ENCODE measurements around the gene TMEM163. TPM values are rescaled to one million over a fixed set of nuclear protein-coding genes. Genes with fewer than 3 reads are reported as not detected.

The TMEM163 gene
- total and polyA plus RNA-seq, 2 of the 13 experiments (the other 11 are each of a cell fraction or from before 2014, with no cell fraction given), result 0.05 TPM; not detected in 1

DNA sequence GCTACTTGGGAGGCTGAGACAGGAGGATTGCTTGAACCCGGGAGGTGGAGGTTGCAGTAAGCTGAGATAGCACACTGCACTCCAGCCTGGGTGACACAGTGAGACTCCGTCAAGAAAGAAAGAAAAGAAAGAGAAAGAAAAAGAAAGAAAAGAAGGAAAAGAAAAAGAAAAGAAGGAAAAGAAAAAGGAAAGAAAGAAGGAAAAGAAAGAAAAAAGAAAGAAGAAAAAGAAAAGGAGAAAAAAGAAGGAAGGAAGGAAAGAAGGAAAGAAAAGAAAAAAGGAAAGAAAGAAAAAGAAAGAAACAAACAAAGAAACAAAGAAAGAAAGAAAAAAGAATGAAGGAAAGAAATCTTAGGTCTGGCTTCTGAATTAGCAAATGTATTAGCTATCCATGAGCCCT, 150.4 kb downstream of the TMEM163 start (continued):
- TF ChIP-seq, protein P1, sequence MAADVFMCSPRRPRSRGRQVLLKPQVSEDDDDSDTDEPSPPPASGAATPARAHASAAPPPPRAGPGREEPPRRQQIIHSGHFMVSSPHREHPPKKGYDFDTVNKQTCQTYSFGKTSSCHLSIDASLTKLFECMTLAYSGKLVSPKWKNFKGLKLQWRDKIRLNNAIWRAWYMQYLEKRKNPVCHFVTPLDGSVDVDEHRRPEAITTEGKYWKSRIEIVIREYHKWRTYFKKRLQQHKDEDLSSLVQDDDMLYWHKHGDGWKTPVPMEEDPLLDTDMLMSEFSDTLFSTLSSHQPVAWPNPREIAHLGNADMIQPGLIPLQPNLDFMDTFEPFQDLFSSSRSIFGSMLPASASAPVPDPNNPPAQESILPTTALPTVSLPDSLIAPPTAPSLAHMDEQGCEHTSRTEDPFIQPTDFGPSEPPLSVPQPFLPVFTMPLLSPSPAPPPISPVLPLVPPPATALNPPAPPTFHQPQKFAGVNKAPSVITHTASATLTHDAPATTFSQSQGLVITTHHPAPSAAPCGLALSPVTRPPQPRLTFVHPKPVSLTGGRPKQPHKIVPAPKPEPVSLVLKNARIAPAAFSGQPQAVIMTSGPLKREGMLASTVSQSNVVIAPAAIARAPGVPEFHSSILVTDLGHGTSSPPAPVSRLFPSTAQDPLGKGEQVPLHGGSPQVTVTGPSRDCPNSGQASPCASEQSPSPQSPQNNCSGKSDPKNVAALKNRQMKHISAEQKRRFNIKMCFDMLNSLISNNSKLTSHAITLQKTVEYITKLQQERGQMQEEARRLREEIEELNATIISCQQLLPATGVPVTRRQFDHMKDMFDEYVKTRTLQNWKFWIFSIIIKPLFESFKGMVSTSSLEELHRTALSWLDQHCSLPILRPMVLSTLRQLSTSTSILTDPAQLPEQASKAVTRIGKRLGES (CRISPR knock-in tag; IDR thresholded peaks at IDR 0.05; ENCODE audit: borderline replicate concordance), result no peak
- no peak for TF ChIP-seq LCORL (IDR thresholded peaks at IDR 0.05)
- no peak for TF ChIP-seq LCORL (CRISPR knock-in tag; IDR thresholded peaks at IDR 0.05)
- no peak for TF ChIP-seq ZNF430 (CRISPR knock-in tag; IDR thresholded peaks at IDR 0.05)
- no peak for TF ChIP-seq ATF2 (CRISPR knock-in tag; IDR thresholded peaks at IDR 0.05)
- TF ChIP-seq, protein P2, sequence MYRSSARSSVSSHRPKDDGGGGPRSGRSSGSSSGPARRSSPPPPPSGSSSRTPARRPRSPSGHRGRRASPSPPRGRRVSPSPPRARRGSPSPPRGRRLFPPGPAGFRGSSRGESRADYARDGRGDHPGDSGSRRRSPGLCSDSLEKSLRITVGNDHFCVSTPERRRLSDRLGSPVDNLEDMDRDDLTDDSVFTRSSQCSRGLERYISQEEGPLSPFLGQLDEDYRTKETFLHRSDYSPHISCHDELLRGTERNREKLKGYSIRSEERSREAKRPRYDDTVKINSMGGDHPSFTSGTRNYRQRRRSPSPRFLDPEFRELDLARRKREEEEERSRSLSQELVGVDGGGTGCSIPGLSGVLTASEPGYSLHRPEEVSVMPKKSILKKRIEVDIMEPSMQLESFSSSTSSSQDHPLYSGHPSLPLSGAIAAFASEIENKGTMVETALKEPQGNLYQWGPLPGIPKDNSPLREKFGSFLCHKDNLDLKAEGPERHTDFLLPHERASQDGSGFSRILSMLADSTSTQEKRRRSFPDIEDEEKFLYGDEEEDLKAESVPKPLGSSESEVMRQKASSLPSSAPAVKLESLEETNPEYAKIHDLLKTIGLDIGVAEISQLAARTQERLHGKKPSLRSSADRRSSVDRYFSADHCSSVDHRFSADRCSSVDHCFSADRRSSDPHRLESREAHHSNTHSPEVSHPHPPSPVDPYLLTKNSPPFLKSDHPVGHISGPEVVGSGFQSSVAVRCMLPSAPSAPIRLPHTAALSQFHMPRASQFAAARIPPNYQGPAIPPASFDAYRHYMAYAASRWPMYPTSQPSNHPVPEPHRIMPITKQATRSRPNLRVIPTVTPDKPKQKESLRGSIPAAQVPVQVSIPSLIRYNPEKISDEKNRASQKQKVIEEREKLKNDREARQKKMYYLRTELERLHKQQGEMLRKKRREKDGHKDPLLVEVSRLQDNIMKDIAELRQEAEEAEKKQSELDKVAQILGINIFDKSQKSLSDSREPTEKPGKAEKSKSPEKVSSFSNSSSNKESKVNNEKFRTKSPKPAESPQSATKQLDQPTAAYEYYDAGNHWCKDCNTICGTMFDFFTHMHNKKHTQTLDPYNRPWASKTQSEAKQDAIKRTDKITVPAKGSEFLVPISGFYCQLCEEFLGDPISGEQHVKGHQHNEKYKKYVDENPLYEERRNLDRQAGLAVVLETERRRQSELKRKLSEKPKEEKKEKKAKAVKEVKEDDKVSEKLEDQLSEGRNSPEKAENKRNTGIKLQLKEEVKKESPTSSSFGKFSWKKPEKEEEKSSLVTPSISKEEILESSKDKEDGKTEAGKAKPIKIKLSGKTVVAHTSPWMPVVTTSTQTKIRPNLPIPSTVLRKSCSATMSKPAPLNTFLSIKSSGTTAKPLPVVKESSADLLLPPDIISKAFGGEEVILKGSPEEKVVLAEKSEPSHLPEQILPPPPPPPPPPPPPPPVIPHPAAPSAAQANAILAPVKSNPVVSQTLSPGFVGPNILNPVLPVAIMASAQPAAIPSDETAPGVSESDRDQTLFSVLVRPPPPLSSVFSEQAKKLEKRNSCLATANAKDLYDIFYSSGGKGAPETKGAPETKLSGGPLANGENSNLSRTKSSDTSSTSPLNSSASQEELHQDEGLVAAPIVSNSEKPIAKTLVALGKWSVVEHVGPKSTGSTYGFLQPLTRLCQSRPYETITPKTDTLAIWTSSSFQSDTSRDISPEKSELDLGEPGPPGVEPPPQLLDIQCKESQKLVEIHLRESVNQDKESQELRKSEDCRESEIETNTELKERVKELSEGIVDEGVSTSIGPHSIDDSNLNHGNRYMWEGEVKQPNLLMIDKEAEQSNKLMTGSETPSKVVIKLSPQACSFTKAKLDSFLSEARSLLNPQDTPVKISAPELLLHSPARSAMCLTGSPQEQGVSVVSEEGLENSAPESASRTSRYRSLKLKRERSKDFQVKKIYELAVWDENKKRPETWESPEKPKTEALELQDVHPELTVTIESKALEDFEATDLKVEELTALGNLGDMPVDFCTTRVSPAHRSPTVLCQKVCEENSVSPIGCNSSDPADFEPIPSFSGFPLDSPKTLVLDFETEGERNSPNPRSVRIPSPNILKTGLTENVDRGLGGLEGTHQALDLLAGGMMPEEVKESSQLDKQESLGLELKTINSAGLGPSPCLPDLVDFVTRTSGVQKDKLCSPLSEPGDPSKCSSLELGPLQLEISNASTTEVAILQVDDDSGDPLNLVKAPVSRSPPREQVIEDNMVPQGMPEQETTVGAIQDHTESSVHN (CRISPR knock-in tag; IDR thresholded peaks at IDR 0.05), result no peak

All from HepG2 (cell line).